ENCODE data around the gene SNCA.

Gene SNCA

GRCh38 chr4:89820010-89820409 is 17.0 kb downstream of the SNCA start:
- no peak overlapping the region for H3K27ac ChIP-seq
- no peak for DNase-seq (ENCODE audit: low read depth, low spot score)

- no peak overlapping the region for H3K27ac ChIP-seq
- DNase-seq (ENCODE audit: low read depth, low spot score): no peak
Measured at GRCh38 chr4:89814362-89814761, 22.6 kb downstream of the SNCA start.

- DNase-seq (ENCODE audit: low read depth, low spot score): no peak
- H3K27ac ChIP-seq: no peak overlapping the region
Measured at GRCh38 chr4:89813197-89813596, 23.8 kb downstream of the SNCA start.

GRCh38 chr4:89807441-89808140 is 29.4 kb downstream of the SNCA start:
- H3K27ac ChIP-seq: no peak overlapping the region
- DNase-seq (ENCODE audit: low read depth, low spot score): no peak

GRCh38 chr4:89805297-89805696 is 31.7 kb downstream of the SNCA start:
- no peak overlapping the region for H3K27ac ChIP-seq
- no peak for DNase-seq (ENCODE audit: low read depth, low spot score)

- DNase-seq (ENCODE audit: low read depth, low spot score): no peak
- no peak overlapping the region for H3K27ac ChIP-seq
Measured at GRCh38 chr4:89803915-89804314, 33.0 kb downstream of the SNCA start.

- H3K27ac ChIP-seq: no peak overlapping the region
- DNase-seq (ENCODE audit: low read depth, low spot score): no peak
Measured at GRCh38 chr4:89803036-89803435, 33.9 kb downstream of the SNCA start.

- DNase-seq (ENCODE audit: low read depth, low spot score): peak; percentile 3
- H3K27ac ChIP-seq: peak overlapping the region; percentile 74
Measured at GRCh38 chr4:89800527-89801103, 36.3 kb downstream of the SNCA start.

- H3K27ac ChIP-seq: peak overlapping the region; percentile 74
- peak; percentile 73 for DNase-seq (ENCODE audit: low read depth, low spot score)
Measured at GRCh38 chr4:89800012-89800516, 36.9 kb downstream of the SNCA start.

GRCh38 chr4:89799071-89799470 is 37.9 kb downstream of the SNCA start:
- DNase-seq (ENCODE audit: low read depth, low spot score): no peak
- peak overlapping the region; percentile 74 for H3K27ac ChIP-seq

GRCh38 chr4:89797117-89797516 is 39.8 kb downstream of the SNCA start:
- DNase-seq (ENCODE audit: low read depth, low spot score): peak; percentile 70
- H3K27ac ChIP-seq: peak overlapping the region; percentile 65

GRCh38 chr4:89788206-89789072 is 48.5 kb downstream of the SNCA start:
- H3K27ac ChIP-seq: no peak overlapping the region
- no peak for DNase-seq (ENCODE audit: low read depth, low spot score)

GRCh38 chr4:89784686-89785231 is 52.2 kb downstream of the SNCA start:
- H3K27ac ChIP-seq: no peak overlapping the region
- no peak for DNase-seq (ENCODE audit: low read depth, low spot score)

- H3K27ac ChIP-seq: no peak overlapping the region
- no peak for DNase-seq (ENCODE audit: low read depth, low spot score)
Measured at GRCh38 chr4:89781321-89781720, 55.6 kb downstream of the SNCA start.

- DNase-seq (ENCODE audit: low read depth, low spot score): no peak
- no peak overlapping the region for H3K27ac ChIP-seq
Measured at GRCh38 chr4:89773805-89774204, 63.2 kb downstream of the SNCA start.

- H3K27ac ChIP-seq: no peak overlapping the region
Measured at GRCh38 chr4:89769856-89770255, 67.1 kb downstream of the SNCA start.

GRCh38 chr4:89767924-89768323 is 69.0 kb downstream of the SNCA start:
- no peak for DNase-seq (ENCODE audit: low read depth, low spot score)
- no peak overlapping the region for H3K27ac ChIP-seq

More at GRCh38 chr4:89769856-89770255, 67.1 kb downstream of the SNCA start:
- DNase-seq (ENCODE audit: low read depth, low spot score): no peak

- DNase-seq (ENCODE audit: low read depth, low spot score): no peak
- no peak overlapping the region for H3K27ac ChIP-seq
Measured at GRCh38 chr4:89765966-89766365, 71.0 kb downstream of the SNCA start.

GRCh38 chr4:89765528-89765927 is 71.4 kb downstream of the SNCA start:
- H3K27ac ChIP-seq: no peak overlapping the region
- DNase-seq (ENCODE audit: low read depth, low spot score): no peak

GRCh38 chr4:89762311-89762710 is 74.7 kb downstream of the SNCA start:
- no peak overlapping the region for H3K27ac ChIP-seq
- DNase-seq (ENCODE audit: low read depth, low spot score): no peak

GRCh38 chr4:89759426-89759825 is 77.5 kb downstream of the SNCA start:
- no peak for DNase-seq (ENCODE audit: low read depth, low spot score)
- no peak overlapping the region for H3K27ac ChIP-seq
